ENCODE measurements around the gene CARTPT.

The CARTPT gene

DNA sequence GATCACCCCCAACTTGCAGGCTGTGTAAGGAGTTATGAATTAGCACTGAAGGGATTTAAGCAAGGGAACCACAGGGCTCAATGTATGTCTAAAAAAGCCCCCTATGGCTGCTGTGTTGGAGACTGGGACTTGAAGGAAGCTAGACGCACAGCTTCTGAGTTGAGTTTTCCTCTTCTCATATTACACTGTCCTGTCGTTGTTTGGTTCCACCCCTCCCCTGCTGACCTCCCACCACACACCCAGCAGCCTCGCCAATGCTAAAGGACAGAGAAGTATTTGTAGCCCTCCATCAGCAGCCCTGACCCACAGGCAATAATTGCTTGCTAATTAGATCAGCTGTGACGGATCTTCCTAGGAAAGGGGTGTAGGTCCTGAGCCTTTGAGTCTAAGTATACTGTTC is 15.1 kb upstream of the CARTPT start:
- TF ChIP-seq, protein P1, sequence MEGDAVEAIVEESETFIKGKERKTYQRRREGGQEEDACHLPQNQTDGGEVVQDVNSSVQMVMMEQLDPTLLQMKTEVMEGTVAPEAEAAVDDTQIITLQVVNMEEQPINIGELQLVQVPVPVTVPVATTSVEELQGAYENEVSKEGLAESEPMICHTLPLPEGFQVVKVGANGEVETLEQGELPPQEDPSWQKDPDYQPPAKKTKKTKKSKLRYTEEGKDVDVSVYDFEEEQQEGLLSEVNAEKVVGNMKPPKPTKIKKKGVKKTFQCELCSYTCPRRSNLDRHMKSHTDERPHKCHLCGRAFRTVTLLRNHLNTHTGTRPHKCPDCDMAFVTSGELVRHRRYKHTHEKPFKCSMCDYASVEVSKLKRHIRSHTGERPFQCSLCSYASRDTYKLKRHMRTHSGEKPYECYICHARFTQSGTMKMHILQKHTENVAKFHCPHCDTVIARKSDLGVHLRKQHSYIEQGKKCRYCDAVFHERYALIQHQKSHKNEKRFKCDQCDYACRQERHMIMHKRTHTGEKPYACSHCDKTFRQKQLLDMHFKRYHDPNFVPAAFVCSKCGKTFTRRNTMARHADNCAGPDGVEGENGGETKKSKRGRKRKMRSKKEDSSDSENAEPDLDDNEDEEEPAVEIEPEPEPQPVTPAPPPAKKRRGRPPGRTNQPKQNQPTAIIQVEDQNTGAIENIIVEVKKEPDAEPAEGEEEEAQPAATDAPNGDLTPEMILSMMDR (IDR thresholded peaks at IDR 0.05; ENCODE audit: extremely low read depth, missing control alignments): no peak
- DNase-seq (ENCODE audit: low spot score): no peak

DNA sequence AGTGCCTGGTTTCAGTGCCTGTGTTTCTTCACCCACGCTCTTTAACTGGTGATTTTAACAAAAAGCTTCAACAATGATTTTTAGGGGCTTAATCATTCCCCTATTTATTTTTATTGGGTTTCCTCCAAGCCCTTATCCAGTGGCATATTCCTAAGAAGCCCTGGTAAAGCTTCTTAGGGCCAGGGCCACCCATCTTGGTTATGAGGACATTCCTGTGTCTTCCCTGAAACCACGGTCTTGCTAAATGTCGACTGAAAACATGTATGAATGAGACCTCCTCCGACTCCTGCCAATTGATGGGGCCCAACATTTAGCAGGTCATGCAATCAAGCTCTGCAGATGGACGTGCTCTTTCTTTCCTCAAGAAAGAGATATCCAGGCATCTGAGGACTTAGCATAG is 13.7 kb upstream of the CARTPT start:
- DNase-seq (ENCODE audit: low spot score): no peak
- TF ChIP-seq, protein P1 (IDR thresholded peaks at IDR 0.05; ENCODE audit: extremely low read depth, missing control alignments): no peak

DNA sequence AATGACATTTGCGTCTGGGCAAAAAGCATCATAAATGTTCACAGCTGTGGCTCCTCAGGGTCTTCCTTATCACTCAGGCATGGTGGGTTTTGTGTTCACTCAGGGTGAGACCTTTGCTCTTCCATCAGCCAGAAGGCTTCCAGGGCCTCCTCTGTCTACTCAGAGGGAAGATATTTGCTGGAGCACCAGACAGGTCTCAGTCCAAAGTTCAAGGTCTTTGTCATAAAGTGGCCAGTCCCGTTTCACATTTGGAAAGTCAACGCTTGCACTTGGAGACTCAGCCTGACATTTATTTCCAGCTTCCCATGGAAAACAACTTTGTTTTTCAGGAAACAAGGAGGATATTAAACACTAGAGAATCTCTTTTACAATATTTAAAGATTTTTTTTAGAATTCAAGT is 12.2 kb upstream of the CARTPT start:
- DNase-seq (ENCODE audit: low spot score): no peak
- TF ChIP-seq, protein P1 (IDR thresholded peaks at IDR 0.05; ENCODE audit: extremely low read depth, missing control alignments): no peak

DNA sequence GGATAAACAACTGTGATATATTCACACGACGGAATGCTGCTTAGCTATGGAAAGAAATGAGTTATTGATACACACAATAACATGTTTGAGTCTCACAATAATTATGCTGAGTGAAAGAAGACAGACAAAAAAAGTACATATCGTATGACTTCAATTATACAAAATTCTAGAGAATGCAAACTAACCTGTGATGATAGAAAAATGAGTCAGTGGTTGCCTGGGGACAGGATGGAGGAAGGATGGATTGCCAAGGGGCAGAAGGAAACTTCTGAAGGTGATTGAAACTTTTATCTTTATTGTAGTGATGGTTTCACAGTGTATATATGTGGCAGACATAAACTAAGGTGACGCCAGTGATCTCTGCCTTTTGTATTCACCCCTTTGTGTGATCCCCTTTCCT is 7.5 kb upstream of the CARTPT start:
- DNase-seq (ENCODE audit: low spot score): no peak
- TF ChIP-seq, protein P1 (IDR thresholded peaks at IDR 0.05; ENCODE audit: extremely low read depth, missing control alignments): no peak

DNA sequence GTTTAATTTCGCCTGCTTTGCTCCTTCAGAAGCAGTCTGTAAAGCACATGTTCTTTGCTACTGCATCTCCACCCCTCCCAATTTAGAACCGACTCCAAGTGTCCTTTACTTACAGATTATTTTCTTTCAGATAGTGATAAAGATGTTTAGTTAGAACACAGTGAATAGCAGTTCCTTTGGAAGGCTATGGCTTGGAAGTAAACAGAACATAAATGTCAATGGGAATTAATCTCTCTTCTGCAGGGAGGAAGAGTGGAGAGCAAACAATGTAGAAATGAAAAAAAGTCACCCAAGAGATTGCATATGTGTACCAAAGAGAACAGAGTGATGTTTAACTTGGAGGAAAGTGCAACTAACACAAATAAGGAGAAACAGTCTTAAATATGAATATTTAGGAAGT is 4.2 kb upstream of the CARTPT start:
- no peak for DNase-seq (ENCODE audit: low spot score)
- TF ChIP-seq, protein P1 (IDR thresholded peaks at IDR 0.05; ENCODE audit: extremely low read depth, missing control alignments): no peak

DNA sequence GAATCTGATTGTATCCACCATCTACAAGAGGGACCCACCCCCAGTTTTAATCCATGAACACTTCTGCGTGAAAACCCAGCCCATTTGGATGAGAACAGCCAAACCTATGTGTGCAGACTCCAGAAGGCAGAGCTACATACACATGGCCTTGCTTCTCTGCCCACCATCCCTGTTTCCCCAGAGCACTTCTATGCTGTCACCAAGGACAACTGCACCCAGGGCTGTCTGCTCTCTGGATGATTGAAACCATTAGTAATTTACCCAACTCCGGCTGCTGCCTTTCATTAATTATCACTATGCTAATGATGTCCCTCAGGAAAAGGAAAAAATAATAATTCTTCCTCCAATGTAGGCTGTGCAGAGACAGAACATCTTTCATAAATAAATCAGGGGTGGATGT is 8.9 kb downstream of the CARTPT start:
- DNase-seq (ENCODE audit: low spot score): no peak
- TF ChIP-seq, protein P1 (IDR thresholded peaks at IDR 0.05; ENCODE audit: extremely low read depth, missing control alignments): no peak

DNA sequence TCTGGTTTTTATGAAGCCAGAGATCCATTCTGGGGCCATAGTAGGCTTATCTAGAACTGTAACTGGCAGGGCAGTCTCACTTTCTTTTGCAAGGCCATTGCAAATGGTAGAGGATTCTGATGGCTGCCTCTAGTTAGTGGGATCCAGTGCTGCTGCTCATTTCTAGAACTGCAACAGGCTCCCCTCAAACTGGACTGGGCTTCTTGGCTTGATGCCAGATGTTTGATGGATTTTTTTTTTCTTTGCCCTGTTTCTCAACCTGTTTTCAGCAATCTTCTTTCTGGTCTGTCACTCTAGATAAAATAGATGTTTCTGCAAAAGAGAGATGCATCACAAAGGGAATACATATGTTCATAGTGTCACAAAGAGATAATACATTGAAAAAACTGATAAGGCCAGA is 11.9 kb downstream of the CARTPT start:
- DNase-seq (ENCODE audit: low spot score): no peak
- TF ChIP-seq, protein P1 (IDR thresholded peaks at IDR 0.05; ENCODE audit: extremely low read depth, missing control alignments): no peak
